ENCODE measurements around the gene SEC14L3. TPM values are rescaled to one million over a fixed set of nuclear protein-coding genes. Genes with fewer than 3 reads are reported as not detected.

Gene SEC14L3
- total RNA-seq, 1 donor from 2014 or later = not detected

DNA sequence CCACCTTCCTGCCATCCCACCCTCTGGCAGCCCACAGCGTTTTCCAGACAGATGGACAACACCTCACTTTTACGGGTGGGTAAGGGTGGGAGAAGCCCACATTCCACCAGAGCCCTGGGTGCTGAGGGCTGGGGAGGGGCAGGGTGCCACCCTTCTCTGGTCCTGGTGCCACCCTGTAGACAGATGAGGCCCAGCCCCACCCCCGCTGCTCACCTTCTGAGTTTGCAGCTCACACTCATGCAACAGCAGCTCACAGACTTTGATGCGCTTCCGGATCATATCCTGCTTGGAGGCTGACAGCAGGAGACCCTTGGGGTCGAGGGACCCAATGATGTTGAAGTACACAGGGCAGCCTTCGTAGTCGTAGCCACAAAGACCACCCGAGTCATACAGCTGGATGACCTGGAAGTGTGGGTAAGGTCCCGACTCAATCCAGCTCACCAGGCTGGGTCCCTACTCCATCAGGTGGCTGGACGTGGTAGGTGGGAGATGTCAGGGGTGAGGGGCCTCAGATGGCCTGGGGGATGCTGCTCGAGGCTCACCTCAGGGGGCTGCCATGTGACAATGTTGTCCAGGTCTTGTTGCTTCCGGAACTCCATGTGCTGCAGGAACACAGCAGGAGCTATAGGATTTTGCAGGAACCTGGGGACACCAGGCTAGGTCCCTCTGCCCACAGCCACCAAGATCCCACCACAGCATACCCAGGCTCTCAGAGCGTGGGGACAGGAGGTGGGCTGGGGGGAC is 23.4 kb upstream of the SEC14L3 start:
- Mint-ChIP-seq H3K27me3 (ENCODE audit: low read depth) (peaks cover 45% of the 10 kb centered on the region), H3K9me3 (no peaks in the 10 kb centered on the region), H3K27ac (no peak overlapping the region), H3K36me3 (no peaks in the 10 kb centered on the region), H3K4me1 (no peaks in the 10 kb centered on the region), H3K4me3 (no peak overlapping the region)
- TF ChIP-seq, protein P1, sequence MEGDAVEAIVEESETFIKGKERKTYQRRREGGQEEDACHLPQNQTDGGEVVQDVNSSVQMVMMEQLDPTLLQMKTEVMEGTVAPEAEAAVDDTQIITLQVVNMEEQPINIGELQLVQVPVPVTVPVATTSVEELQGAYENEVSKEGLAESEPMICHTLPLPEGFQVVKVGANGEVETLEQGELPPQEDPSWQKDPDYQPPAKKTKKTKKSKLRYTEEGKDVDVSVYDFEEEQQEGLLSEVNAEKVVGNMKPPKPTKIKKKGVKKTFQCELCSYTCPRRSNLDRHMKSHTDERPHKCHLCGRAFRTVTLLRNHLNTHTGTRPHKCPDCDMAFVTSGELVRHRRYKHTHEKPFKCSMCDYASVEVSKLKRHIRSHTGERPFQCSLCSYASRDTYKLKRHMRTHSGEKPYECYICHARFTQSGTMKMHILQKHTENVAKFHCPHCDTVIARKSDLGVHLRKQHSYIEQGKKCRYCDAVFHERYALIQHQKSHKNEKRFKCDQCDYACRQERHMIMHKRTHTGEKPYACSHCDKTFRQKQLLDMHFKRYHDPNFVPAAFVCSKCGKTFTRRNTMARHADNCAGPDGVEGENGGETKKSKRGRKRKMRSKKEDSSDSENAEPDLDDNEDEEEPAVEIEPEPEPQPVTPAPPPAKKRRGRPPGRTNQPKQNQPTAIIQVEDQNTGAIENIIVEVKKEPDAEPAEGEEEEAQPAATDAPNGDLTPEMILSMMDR (IDR thresholded peaks at IDR 0.05; ENCODE audit: unreplicated experiment) = no peak
- DNase-seq (ENCODE audit: low spot score in 2 of 2, unreplicated experiment in 2 of 2) = no peak

DNA sequence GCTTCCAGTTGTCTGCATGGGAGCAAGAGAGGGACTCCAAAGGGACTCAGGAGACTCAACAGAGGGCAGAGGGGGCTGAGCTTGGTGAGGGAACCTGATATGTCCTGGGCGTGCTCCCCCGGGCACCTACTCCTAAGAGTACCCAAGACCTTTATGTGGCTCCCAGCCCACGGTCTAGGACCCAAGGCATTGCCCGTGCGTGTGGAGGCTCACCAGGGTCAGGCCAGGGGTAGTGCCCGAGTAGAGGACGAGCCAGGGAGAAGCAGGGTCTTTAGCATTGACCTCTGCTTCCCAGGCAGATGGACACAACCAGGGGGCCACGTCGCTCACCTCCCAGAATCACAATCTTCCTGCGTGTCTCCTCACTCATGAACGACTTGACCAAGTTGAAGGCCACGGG is 20.3 kb upstream of the SEC14L3 start:
- Mint-ChIP-seq H3K27me3 (ENCODE audit: low read depth) (peaks cover 40% of the 10 kb centered on the region), H3K27ac (no peak overlapping the region), H3K4me3 (no peak overlapping the region), H3K4me1 (no peaks in the 10 kb centered on the region), H3K36me3 (no peaks in the 10 kb centered on the region), H3K9me3 (no peaks in the 10 kb centered on the region)
- TF ChIP-seq, protein P1 (IDR thresholded peaks at IDR 0.05; ENCODE audit: unreplicated experiment) = no peak
- DNase-seq (ENCODE audit: low spot score in 2 of 2, unreplicated experiment in 2 of 2) = no peak

DNA sequence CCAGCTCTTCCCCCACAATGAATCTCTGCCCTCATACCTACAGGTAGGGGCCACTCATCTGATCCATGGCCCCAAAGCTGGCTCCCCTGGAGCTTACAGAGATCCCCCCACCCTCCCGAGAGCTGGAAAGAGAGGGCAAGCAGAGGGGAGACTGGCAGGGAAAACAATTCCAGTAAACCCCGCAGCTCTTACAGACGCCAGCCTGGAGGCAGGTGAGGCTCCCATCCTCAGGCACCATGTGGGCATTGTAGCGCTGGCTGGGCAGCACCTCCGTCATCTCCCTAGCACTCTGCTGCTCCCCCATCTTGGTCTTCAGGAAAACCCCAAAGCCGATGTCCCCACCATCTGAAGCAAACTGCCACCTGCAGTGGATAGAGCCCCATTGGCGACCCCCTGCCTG is 19.6 kb upstream of the SEC14L3 start:
- TF ChIP-seq, protein P1 (IDR thresholded peaks at IDR 0.05; ENCODE audit: unreplicated experiment) = no peak
- DNase-seq (ENCODE audit: low spot score in 2 of 2, unreplicated experiment in 2 of 2) = no peak
- no peaks in the 10 kb centered on the region for H3K4me1 Mint-ChIP-seq
- no peaks in the 10 kb centered on the region for H3K9me3 Mint-ChIP-seq
- H3K27me3 Mint-ChIP-seq (ENCODE audit: low read depth) = peaks cover 40% of the 10 kb centered on the region
- no peak overlapping the region for H3K4me3 Mint-ChIP-seq
- no peaks in the 10 kb centered on the region for H3K36me3 Mint-ChIP-seq
- H3K27ac Mint-ChIP-seq = no peak overlapping the region

DNA sequence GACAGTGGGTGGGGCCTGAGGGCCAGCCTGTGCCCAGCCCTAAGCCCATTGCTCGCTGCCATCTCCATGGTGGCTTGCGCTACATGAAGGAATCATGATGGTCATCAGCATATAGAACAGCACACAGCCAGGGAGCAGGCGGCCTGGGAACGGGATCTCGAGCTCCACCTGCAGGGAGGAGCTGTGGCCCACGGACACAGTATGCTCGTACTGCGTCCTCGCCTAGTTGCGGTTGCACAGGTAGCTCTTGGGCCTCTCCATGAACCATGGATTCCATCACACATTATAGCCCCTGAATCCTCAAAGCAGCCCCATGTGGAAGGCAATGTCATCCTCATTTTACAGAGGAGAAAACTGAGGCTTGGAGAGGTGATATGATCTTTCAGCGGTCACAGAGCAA is 18.6 kb upstream of the SEC14L3 start:
- no peak for DNase-seq (ENCODE audit: low spot score in 2 of 2, unreplicated experiment in 2 of 2)
- Mint-ChIP-seq H3K27ac (no peak overlapping the region), H3K4me3 (no peak overlapping the region), H3K27me3 (ENCODE audit: low read depth) (peaks cover 37% of the 10 kb centered on the region), H3K9me3 (no peaks in the 10 kb centered on the region), H3K4me1 (no peaks in the 10 kb centered on the region), H3K36me3 (no peaks in the 10 kb centered on the region)
- TF ChIP-seq, protein P1 (IDR thresholded peaks at IDR 0.05; ENCODE audit: unreplicated experiment) = no peak

DNA sequence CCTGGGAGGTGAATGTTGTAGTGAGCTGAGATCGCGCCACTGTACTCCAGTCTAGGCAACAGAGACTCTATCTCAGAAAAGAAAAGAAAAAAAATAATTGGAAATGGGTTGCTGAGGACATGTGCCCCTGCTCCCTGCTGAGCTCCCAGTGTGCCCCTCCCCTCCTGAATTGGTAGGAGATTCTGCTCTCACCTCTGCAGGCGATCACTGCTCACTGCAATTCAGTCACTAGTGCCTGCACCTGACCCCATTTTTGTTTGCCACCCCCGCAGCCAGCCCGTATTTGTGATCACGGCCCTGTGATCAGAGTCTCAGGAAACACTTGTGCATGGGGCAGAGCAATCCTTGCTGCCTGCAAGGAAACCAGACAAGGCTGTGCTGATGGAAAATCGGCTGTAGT is 16.3 kb upstream of the SEC14L3 start:
- Mint-ChIP-seq H3K4me3 (no peak overlapping the region), H3K9me3 (no peaks in the 10 kb centered on the region), H3K36me3 (no peaks in the 10 kb centered on the region), H3K4me1 (peaks cover 2% of the 10 kb centered on the region), H3K27me3 (ENCODE audit: low read depth) (peaks cover 25% of the 10 kb centered on the region), H3K27ac (no peak overlapping the region)
- no peak for DNase-seq (ENCODE audit: low spot score in 2 of 2, unreplicated experiment in 2 of 2)
- TF ChIP-seq, protein P1 (IDR thresholded peaks at IDR 0.05; ENCODE audit: unreplicated experiment) = no peak
